Nasal cavity respiratory epithelium epithelial cell of viscerocranial mucosa (primary cell): ENCODE data around the gene PUS10. TPM values are rescaled to one million over a fixed set of nuclear protein-coding genes. Genes with fewer than 3 reads are reported as not detected.

Source experiments
- total RNA-seq: library from RNA; depleted of rRNA; stranded (reverse); fragments of >200 nt; gene quantifications from 2 replicates; pipeline ENCODE4 v1.2.3, GENCODE V29; 2014

Gene PUS10
- 8.3 and 8.9 TPM in 2 replicates for total RNA-seq

GRCh38 chr2:61017556-61018317 is at the start of gene PUS10, which contains the start of gene PEX13:
Gene PUS10 (minus strand): TSS chr2:61018255. CDS start chr2:61011890, 6,365 bp downstream.
Gene PEX13 (plus strand): TSS chr2:61017720. CDS start chr2:61017760, 40 bp downstream.

GRCh38 chr2:61065714-61066709 is 48.0 kb upstream of the PUS10 start, which contains the start of gene SANBR:
Gene SANBR (plus strand): TSS chr2:61065871. CDS start chr2:61070351, 4,480 bp downstream.

Other genes with a start within 250 kb of the PUS10 start
- 10.3 and 23.1 TPM in 2 replicates for gene REL, start 136.7 kb downstream of the PUS10 start, total RNA-seq
- 58.1 and 71.2 TPM in 2 replicates for gene PEX13, start 535 bp downstream of the PUS10 start, total RNA-seq
- 5.1 and 12.5 TPM in 2 replicates for gene SANBR, start 47.6 kb upstream of the PUS10 start, total RNA-seq
- gene C2orf74, start 143.9 kb upstream of the PUS10 start, total RNA-seq, result 12.4 and 16.7 TPM in 2 replicates